Spleen (tissue), 11 donors: ENCODE data around the gene DSC1. TPM values are rescaled to one million over a fixed set of nuclear protein-coding genes. Genes with fewer than 3 reads are reported as not detected.
A peak's percentile ranks its signal among the peaks of the same experiment; 100 is the strongest.

Experiments used
- DNase-seq: peaks from one replicate; pipeline ENCODE4 v3.0.0-alpha.2; 2020
- H3K27ac ChIP-seq, 8 donors: fragments of 200-600 bp; sonication (generic) in 7 of 8; 1 replicate in 4 of 8; 2 replicates in 4 of 8; pipeline versions ENCODE4 v1.5.0 to v1.8.0; 2016 to 2021; ENCODE audit warnings: inconsistent platforms in 4 of 8, mild to moderate bottlenecking in 4 of 8, moderate library complexity in 1 of 8
- H3K27me3 ChIP-seq, 7 donors: fragments of 200-600 bp; sonication (generic) in 6 of 7; replicated peaks in 1 of 7; 1 replicate in 4 of 7; 2 replicates in 3 of 7; pipeline versions ENCODE4 v1.5.0 to v1.8.0; 2016 to 2021; ENCODE audit warnings: inconsistent platforms in 3 of 7, mild to moderate bottlenecking in 1 of 7
- H3K36me3 ChIP-seq, 6 donors: fragments of 200-600 bp; sonication (generic) in 5 of 6; 1 replicate in 4 of 6; 2 replicates in 2 of 6; pipeline versions ENCODE4 v1.5.0 to v1.8.0; 2016 to 2021; ENCODE audit warnings: inconsistent platforms in 2 of 6
- H3K4me1 ChIP-seq, 6 donors: fragments of 200-600 bp; sonication (generic) in 5 of 6; 1 replicate in 3 of 6; 2 replicates in 3 of 6; pipeline versions ENCODE4 v1.5.0 to v1.8.0; 2016 to 2021; ENCODE audit warnings: inconsistent platforms in 3 of 6
- H3K4me3 ChIP-seq, 8 donors: fragments of 200-600 bp; sonication (generic) in 7 of 8; 1 replicate in 4 of 8; 2 replicates in 4 of 8; pipeline versions ENCODE4 v1.5.0 to v1.8.0; 2016 to 2021; ENCODE audit warnings: inconsistent platforms in 4 of 8, mild to moderate bottlenecking in 4 of 8, moderate library complexity in 2 of 8
- H3K9me3 ChIP-seq, 8 donors: fragments of 200-600 bp; sonication (generic) in 7 of 8; 1 replicate in 4 of 8; 2 replicates in 4 of 8; pipeline versions ENCODE4 v1.5.0 to v1.8.0; 2016 to 2021; ENCODE audit warnings: inconsistent platforms in 4 of 8
- CTCF ChIP-seq, 11 experiments: fragments of 200-600 bp in 7 of 11; fragments of 450-650 bp in 4 of 11; sonication (generic) in 4 of 11; IDR thresholded peaks in 8 of 11; conservative IDR thresholded peaks in 3 of 11; 1 replicate in 7 of 11; 2 replicates in 4 of 11; pipeline versions ENCODE4 v1.4.0 to v1.8.0; 2016 to 2021; ENCODE audit warnings: antibody characterized with exemption in 11 of 11, inconsistent platforms in 4 of 11, mild to moderate bottlenecking in 1 of 11
- POLR2A ChIP-seq, 3 donors: fragments of 450-650 bp; IDR thresholded peaks; one replicate each; pipeline ENCODE4 v1.5.1; 2017; ENCODE audit warnings: antibody characterized with exemption in 3 of 3, mild to moderate bottlenecking in 1 of 3
- POLR2AphosphoS5 ChIP-seq, 3 donors: sonication (generic); formaldehyde crosslinking; IDR thresholded peaks; one replicate each; pipeline ENCODE4 v1.5.1; 2017; ENCODE audit warnings: antibody characterized with exemption in 3 of 3
- WGBS, 5 donors: extraction: QIAGEN DNeasy Blood & Tissue Kit in 3 of 5; methylation state at CpG; one replicate each; pipeline versions ENCODE4 v1.1.5 to v1.1.7; 2013 to 2018; 5-methylcytosine and 5-hydroxymethylcytosine counted together
- intact Hi-C: fragments of 100-400 bp; cut with DNase I; formaldehyde crosslinking; loops from one replicate; pipeline ENCODE4 v1.15.0; 2023; ENCODE audit warnings: low total_unique reads
- polyA plus RNA-seq, 3 donors: library from polyadenylated mRNA; stranded (reverse); fragments of 200-250 nt; gene quantifications; one replicate each; pipeline ENCODE4 v1.2.1, GENCODE V29; 2013
- total RNA-seq, 7 donors: library from RNA; depleted of rRNA in 3 of 7; stranded (reverse); fragments of >200 nt in 3 of 7; fragmentation: NEBNext Ultra II Directional in 4 of 7; extraction: Animal tissue kit (Norgen Biotek cat#: 25700) in 4 of 7; gene quantifications; one replicate each; pipeline versions ENCODE4 v1.1.0 to v1.2.1, GENCODE V29; 2016 to 2021
- donor health status: healthy with polysubstance abuse.
- donor health status: DM: no; HTN: no; CAD: no; lungs with moderate emphysema.
- donor health status: DM: no; HTN: no; CAD: no.
- donor health status: Bipolar disorder and iron deficiency.
- donor health status: healthy.
- donor health status: DM: no; HTN: no; CAD: no.
- donor health status: DM: yes; HTN: yes; CAD: no.

Gene DSC1
- total and polyA plus RNA-seq, 10 donors = 0.11 to 0.27 (median 0.23) TPM; not detected in 7

GRCh38 chr18:31104444-31104843, 58.2 kb downstream of the DSC1 start:
- Histone ChIP-seq H3K4me3 (no peak overlapping the region), H3K9me3 (peaks cover 0 to 8% (median 0%) of the 10 kb centered on the region in 8 donors), H3K27me3 (peaks cover 0 to 50% (median 17%) of the 10 kb centered on the region in 7 donors), H3K4me1 (peaks cover 0 to 25% (median 0%) of the 10 kb centered on the region in 6 donors), H3K27ac (no peak overlapping the region), H3K36me3 (no peaks in the 10 kb centered on the region)
- no peak for DNase-seq
- TF ChIP-seq CTCF (IDR thresholded peaks at IDR 0.05 in 8 of 11, conservative IDR thresholded peaks at IDR 0.05 in 3 of 11) (no peak), POLR2AphosphoS5 (IDR thresholded peaks at IDR 0.05) (no peak), POLR2A (IDR thresholded peaks at IDR 0.05) (no peak)
- 58 to 77% (median 66%) methylated on average over 3 of the region's 3 CpGs for WGBS, 5 donors
- intact Hi-C loops = no loop called here

GRCh38 chr18:31103423-31103822, 59.2 kb downstream of the DSC1 start:
- Histone ChIP-seq H3K27me3 (peaks cover 0 to 51% (median 17%) of the 10 kb centered on the region in 7 donors), H3K4me1 (peaks cover 0 to 25% (median 0%) of the 10 kb centered on the region in 6 donors), H3K9me3 (peaks cover 0 to 8% (median 0%) of the 10 kb centered on the region in 8 donors), H3K27ac (no peak overlapping the region), H3K36me3 (no peaks in the 10 kb centered on the region), H3K4me3 (no peak overlapping the region)
- no peak for DNase-seq
- 83 to 88% (median 84%) methylated on average over 3 of the region's 3 CpGs for WGBS, 5 donors
- intact Hi-C loops = no loop called here
- TF ChIP-seq POLR2AphosphoS5 (IDR thresholded peaks at IDR 0.05) (no peak), POLR2A (IDR thresholded peaks at IDR 0.05) (no peak), CTCF (IDR thresholded peaks at IDR 0.05 in 8 of 11, conservative IDR thresholded peaks at IDR 0.05 in 3 of 11) (no peak)

- DNase-seq = no peak
- TF ChIP-seq CTCF (IDR thresholded peaks at IDR 0.05 in 8 of 11, conservative IDR thresholded peaks at IDR 0.05 in 3 of 11) (no peak), POLR2A (IDR thresholded peaks at IDR 0.05) (no peak)
- WGBS, 5 donors = 78 to 88% (median 83%) methylated on average over 2 of the region's 2 CpGs
Measured at GRCh38 chr18:31102941-31103340, 59.7 kb downstream of the DSC1 start.

GRCh38 chr18:31102025-31102684, 60.5 kb downstream of the DSC1 start, which contains the start of gene DSC2:
Gene DSC2, minus strand, starts transcription at chr18:31102421. Its CDS starts 450 bp downstream, at chr18:31101971.
- Histone ChIP-seq H3K4me1 (peaks cover 0 to 25% (median 0%) of the 10 kb centered on the region in 6 donors), H3K36me3 (no peaks in the 10 kb centered on the region), H3K9me3 (peaks cover 0 to 8% (median 0%) of the 10 kb centered on the region in 8 donors), H3K27me3 (peaks cover 0 to 51% (median 17%) of the 10 kb centered on the region in 7 donors), H3K4me3 (peak within 1 kb of the TSS; percentile 27 to 72 (median 44)), H3K27ac (peak within 1 kb of the TSS in 7 of 8 donors; percentile 23 to 90 (median 68))
- TF ChIP-seq CTCF (IDR thresholded peaks at IDR 0.05 in 8 of 11, conservative IDR thresholded peaks at IDR 0.05 in 3 of 11) = no peak
- no peak for TF ChIP-seq POLR2A (IDR thresholded peaks at IDR 0.05)
- TF ChIP-seq POLR2AphosphoS5 (IDR thresholded peaks at IDR 0.05) = peak in 2 of 3 donors; percentile 39 to 61
- 4 to 23% (median 9%) methylated on average over 17 to 44 of the region's 44 CpGs for WGBS, 5 donors
- DNase-seq = peak; percentile 86
- intact Hi-C loops = no loop called here

More at GRCh38 chr18:31102941-31103340, 59.7 kb downstream of the DSC1 start:
- Histone ChIP-seq H3K4me1 (peaks cover 0 to 25% (median 0%) of the 10 kb centered on the region in 6 donors), H3K4me3 (no peak overlapping the region), H3K9me3 (peaks cover 0 to 8% (median 0%) of the 10 kb centered on the region in 8 donors), H3K27me3 (peaks cover 0 to 51% (median 17%) of the 10 kb centered on the region in 7 donors), H3K36me3 (no peaks in the 10 kb centered on the region), H3K27ac (no peak overlapping the region)
- intact Hi-C loops = no loop called here
